Tibial artery (tissue), 4 donors: ENCODE measurements around the gene RNF40.
A peak's percentile ranks its signal among the peaks of the same experiment; 100 is the strongest.
"Not testable (repeated sequence)": the region's sequence is repeated elsewhere in the genome, so short reads cannot be mapped to it uniquely, and the experiment has no call there.

Experiments
- DNase-seq, 2 donors: peaks; one replicate each; pipeline ENCODE4 v3.0.0-alpha.2; 2019
- H3K27ac ChIP-seq, 2 donors: fragments of 200-600 bp; sonication (generic) in 1 of 2; 1 replicate in 1 of 2; 2 replicates in 1 of 2; pipeline ENCODE4 v1.5.1; 2018 to 2019; ENCODE audit warnings: mild to moderate bottlenecking in 1 of 2
- H3K27me3 ChIP-seq, 2 donors: fragments of 200-600 bp; sonication (generic) in 1 of 2; one replicate each; pipeline versions ENCODE4 v1.5.1 to v1.6.0; 2016 to 2019
- H3K36me3 ChIP-seq, 3 donors: fragments of 200-600 bp; sonication (generic) in 2 of 3; one replicate each; pipeline ENCODE4 v1.5.1; 2016 to 2019; ENCODE audit warnings: mild to moderate bottlenecking in 2 of 3
- H3K4me1 ChIP-seq, 4 donors: fragments of 200-600 bp; sonication (generic) in 2 of 4; 1 replicate in 3 of 4; 2 replicates in 1 of 4; pipeline ENCODE4 v1.5.1; 2016 to 2019
- H3K4me3 ChIP-seq, 2 donors: fragments of 200-600 bp; sonication (generic) in 1 of 2; 1 replicate in 1 of 2; 2 replicates in 1 of 2; pipeline ENCODE4 v1.5.1; 2018 to 2019; ENCODE audit warnings: mild to moderate bottlenecking in 2 of 2
- H3K9me3 ChIP-seq, 3 donors: fragments of 200-600 bp; sonication (generic) in 1 of 3; one replicate each; pipeline ENCODE4 v1.5.1; 2016 to 2019
- CTCF ChIP-seq, 2 experiments: fragments of 200-600 bp in 1 of 2; fragments of 450-650 bp in 1 of 2; IDR thresholded peaks; one replicate each; pipeline ENCODE4 v1.5.1; 2017 to 2019; ENCODE audit warnings: antibody characterized with exemption in 2 of 2, mild to moderate bottlenecking in 1 of 2, moderate library complexity in 1 of 2
- intact Hi-C: fragments of 100-400 bp; cut with DNase I; formaldehyde crosslinking; loops from one replicate; pipeline ENCODE4 v1.15.0; 2023; ENCODE audit warnings: low total_unique reads

Gene RNF40

GRCh38 chr16:30813821-30814189 lies 51.7 kb downstream of the RNF40 start:
- Histone ChIP-seq H3K9me3 (no peaks in the 10 kb centered on the region), H3K27me3 (no peaks in the 10 kb centered on the region), H3K27ac (peak overlapping the region; percentile 61 to 79), H3K4me3 (peak overlapping the region; percentile 42 to 57), H3K36me3 (no peaks in the 10 kb centered on the region), H3K4me1 (peaks cover 0 to 5% (median 4%) of the 10 kb centered on the region in 4 donors)
- no peak for DNase-seq
- intact Hi-C loops, result no loop called here
- no peak for TF ChIP-seq CTCF (IDR thresholded peaks at IDR 0.05)

- H3K36me3 ChIP-seq, result no peaks in the 10 kb centered on the region
- no peak overlapping the region for H3K4me3 ChIP-seq
- H3K9me3 ChIP-seq, result no peaks in the 10 kb centered on the region
- TF ChIP-seq CTCF (IDR thresholded peaks at IDR 0.05), result no peak
- peaks cover 0 to 5% (median 4%) of the 10 kb centered on the region in 4 donors for H3K4me1 ChIP-seq
- H3K27me3 ChIP-seq, result no peaks in the 10 kb centered on the region
- DNase-seq, result no peak
- H3K27ac ChIP-seq, result no peak overlapping the region
- intact Hi-C loops, result no loop called here
Measured at GRCh38 chr16:30816769-30817168, 54.6 kb downstream of the RNF40 start.

DNA sequence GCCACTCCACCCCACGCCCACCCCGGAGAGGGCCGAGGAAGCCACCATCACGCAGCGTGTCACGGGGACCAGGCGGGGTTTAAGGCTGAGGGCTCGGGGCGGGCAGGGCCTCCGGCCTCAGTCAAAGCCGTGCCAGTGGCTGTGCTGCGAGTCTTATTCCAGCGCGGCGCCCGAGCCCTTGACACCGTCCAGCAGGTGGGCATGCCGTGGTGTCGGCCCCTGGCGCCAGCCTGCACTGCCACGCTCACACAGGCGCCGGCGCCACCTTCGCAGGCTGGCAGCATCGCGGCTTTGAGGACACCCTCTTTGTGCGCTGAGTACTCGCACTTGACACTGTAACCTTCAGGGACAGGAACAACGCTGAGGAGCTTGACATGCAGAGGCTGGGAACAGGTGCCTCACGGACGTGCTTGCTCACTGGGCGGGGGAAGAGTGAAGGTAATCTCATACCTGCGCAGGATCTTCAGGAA lies 58.9 kb downstream of the RNF40 start:
- intact Hi-C loops, result no loop called here
- DNase-seq, result no peak

DNA sequence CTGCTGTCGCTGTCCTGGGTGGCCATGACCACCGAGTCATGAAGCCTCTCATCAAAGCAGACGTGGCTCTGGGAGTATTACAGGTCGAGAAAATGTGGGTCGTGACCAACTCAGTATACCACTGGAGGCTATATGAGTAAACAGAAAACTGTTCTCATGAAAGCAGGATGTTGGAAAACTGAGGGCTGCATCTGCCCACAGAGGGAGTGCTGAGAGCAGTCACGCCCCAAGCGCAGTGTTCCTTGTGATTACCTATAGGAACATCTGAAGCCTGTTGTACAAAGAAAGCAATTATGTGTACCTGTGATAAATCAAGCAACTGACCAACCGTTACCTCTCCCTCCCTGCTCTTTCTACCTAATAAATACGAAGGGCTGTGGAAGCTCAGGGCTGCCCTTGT lies 59.3 kb downstream of the RNF40 start:
- intact Hi-C loops, DNase-seq, H3K27ac ChIP-seq, H3K4me3 ChIP-seq, H3K9me3 ChIP-seq, H3K4me1 ChIP-seq, H3K27me3 ChIP-seq, H3K36me3 ChIP-seq: not testable (repeated sequence)

More for the DNA sequence above, 58.9 kb downstream of the RNF40 start:
- no peak overlapping the region for H3K27ac ChIP-seq
- H3K36me3 ChIP-seq, result no peaks in the 10 kb centered on the region
- no peaks in the 10 kb centered on the region for H3K9me3 ChIP-seq
- no peak overlapping the region for H3K4me3 ChIP-seq
- no peaks in the 10 kb centered on the region for H3K4me1 ChIP-seq
- no peaks in the 10 kb centered on the region for H3K27me3 ChIP-seq
- TF ChIP-seq CTCF (IDR thresholded peaks at IDR 0.05), result no peak

GRCh38 chr16:30821891-30822290 lies 59.8 kb downstream of the RNF40 start:
- H3K9me3 ChIP-seq, result no peaks in the 10 kb centered on the region
- TF ChIP-seq CTCF (IDR thresholded peaks at IDR 0.05), result no peak
- no peak for DNase-seq
- no peak overlapping the region for H3K27ac ChIP-seq
- H3K27me3 ChIP-seq, result no peaks in the 10 kb centered on the region
- intact Hi-C loops, result no loop called here
- no peaks in the 10 kb centered on the region for H3K36me3 ChIP-seq
- no peaks in the 10 kb centered on the region for H3K4me1 ChIP-seq
- no peak overlapping the region for H3K4me3 ChIP-seq
